ENCODE measurements around the gene ARPP21.

DNA sequence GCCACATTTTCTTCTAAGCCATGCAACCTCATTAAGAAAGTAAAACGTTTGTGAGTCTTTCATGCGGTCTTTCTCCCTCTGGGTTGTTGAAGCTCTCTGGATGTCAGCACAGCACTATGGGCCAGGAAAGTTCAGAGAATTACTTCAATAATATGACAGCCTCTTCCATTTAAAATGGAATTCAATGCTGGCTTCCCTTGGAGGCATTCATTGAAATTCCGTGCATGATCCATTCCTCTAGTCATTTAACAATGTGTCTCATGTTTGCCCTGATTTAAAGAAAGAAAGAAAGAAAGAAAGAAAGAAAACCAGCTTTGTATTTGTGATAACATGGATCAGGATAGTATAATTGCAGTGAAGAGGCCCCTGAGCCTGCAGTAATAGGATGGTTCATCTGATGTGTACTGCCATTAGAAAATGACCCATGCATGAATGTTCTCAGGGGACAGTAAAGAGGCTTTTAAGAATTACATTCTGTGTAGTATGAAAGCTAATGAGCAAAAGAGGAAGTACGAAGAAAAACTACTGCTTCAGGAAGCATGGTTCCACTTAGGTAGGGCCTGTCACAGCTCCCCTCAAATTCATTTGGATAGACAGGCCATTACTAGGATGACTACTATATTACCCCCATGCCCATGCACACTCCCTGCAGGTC is 146.0 kb downstream of the ARPP21 start:
- TF ChIP-seq, protein P1, sequence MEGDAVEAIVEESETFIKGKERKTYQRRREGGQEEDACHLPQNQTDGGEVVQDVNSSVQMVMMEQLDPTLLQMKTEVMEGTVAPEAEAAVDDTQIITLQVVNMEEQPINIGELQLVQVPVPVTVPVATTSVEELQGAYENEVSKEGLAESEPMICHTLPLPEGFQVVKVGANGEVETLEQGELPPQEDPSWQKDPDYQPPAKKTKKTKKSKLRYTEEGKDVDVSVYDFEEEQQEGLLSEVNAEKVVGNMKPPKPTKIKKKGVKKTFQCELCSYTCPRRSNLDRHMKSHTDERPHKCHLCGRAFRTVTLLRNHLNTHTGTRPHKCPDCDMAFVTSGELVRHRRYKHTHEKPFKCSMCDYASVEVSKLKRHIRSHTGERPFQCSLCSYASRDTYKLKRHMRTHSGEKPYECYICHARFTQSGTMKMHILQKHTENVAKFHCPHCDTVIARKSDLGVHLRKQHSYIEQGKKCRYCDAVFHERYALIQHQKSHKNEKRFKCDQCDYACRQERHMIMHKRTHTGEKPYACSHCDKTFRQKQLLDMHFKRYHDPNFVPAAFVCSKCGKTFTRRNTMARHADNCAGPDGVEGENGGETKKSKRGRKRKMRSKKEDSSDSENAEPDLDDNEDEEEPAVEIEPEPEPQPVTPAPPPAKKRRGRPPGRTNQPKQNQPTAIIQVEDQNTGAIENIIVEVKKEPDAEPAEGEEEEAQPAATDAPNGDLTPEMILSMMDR (IDR thresholded peaks at IDR 0.05; ENCODE audit: low read depth, low read length, poor library complexity, severe bottlenecking), result no peak
- no peak for TF ChIP-seq EZH2phosphoT487 (IDR thresholded peaks at IDR 0.05; ENCODE audit: borderline replicate concordance, low read length)

Measured in DOHH2 (cell line).